Tibial artery (tissue), 4 donors: ENCODE measurements around the gene ISYNA1.

Experiments
- DNase-seq, 2 donors: peaks; one replicate each; pipeline ENCODE4 v3.0.0-alpha.2; 2019
- H3K27ac ChIP-seq, 2 donors: fragments of 200-600 bp; sonication (generic) in 1 of 2; 1 replicate in 1 of 2; 2 replicates in 1 of 2; pipeline ENCODE4 v1.5.1; 2018 to 2019; ENCODE audit warnings: mild to moderate bottlenecking in 1 of 2
- H3K27me3 ChIP-seq, 2 donors: fragments of 200-600 bp; sonication (generic) in 1 of 2; one replicate each; pipeline versions ENCODE4 v1.5.1 to v1.6.0; 2016 to 2019
- H3K36me3 ChIP-seq, 3 donors: fragments of 200-600 bp; sonication (generic) in 2 of 3; one replicate each; pipeline ENCODE4 v1.5.1; 2016 to 2019; ENCODE audit warnings: mild to moderate bottlenecking in 2 of 3
- H3K4me1 ChIP-seq, 4 donors: fragments of 200-600 bp; sonication (generic) in 2 of 4; 1 replicate in 3 of 4; 2 replicates in 1 of 4; pipeline ENCODE4 v1.5.1; 2016 to 2019
- H3K4me3 ChIP-seq, 2 donors: fragments of 200-600 bp; sonication (generic) in 1 of 2; 1 replicate in 1 of 2; 2 replicates in 1 of 2; pipeline ENCODE4 v1.5.1; 2018 to 2019; ENCODE audit warnings: mild to moderate bottlenecking in 2 of 2
- H3K9me3 ChIP-seq, 3 donors: fragments of 200-600 bp; sonication (generic) in 1 of 3; one replicate each; pipeline ENCODE4 v1.5.1; 2016 to 2019
- CTCF ChIP-seq, 2 experiments: fragments of 200-600 bp in 1 of 2; fragments of 450-650 bp in 1 of 2; IDR thresholded peaks; one replicate each; pipeline ENCODE4 v1.5.1; 2017 to 2019; ENCODE audit warnings: antibody characterized with exemption in 2 of 2, mild to moderate bottlenecking in 1 of 2, moderate library complexity in 1 of 2
- intact Hi-C: fragments of 100-400 bp; cut with DNase I; formaldehyde crosslinking; loops from one replicate; pipeline ENCODE4 v1.15.0; 2023; ENCODE audit warnings: low total_unique reads

The ISYNA1 gene

DNA sequence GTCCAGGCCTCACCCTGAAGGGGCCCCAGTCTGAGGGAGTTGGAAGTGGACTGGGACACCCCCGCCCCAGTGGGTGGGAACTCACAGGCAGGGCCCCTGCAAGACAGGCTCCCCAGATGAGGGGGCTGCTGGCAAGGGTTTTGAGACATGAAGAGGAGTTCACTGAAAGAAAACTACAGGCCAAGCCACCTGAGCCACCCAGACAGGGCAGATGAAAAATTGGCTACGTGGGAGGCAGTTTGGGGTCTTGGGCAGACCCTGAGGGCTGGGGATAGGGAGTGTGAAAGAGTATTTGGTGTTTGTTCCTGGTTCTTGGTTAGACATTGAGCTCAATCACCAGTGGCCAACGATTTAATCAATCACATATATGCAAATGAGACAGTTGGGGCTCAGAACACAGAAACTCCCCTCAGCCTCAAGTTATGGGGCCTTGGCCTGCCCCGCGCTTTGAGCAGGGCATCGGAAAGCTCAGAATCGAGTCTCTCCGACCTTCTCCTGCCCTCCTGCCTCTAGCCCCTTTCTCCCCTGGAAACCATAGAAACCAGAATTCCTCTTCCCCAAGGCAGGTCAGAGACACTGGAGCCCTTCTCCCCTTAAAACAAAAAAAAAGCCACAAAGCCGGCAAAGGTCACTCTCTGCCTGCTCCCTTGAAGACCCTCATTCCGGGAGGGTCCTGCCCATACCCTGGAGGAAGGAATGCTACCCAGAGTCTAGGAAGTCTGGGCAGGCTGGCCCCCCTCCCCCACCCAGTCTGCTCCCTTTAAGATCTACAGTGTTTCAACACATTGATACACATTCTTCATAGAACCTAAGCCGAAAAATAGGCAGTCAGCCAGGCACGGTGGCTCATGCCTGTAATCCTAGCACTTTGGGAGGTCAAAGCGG, 1.3 kb upstream of the ISYNA1 start:
- Histone ChIP-seq H3K27ac (peak overlapping the region; percentile 66 to 76), H3K4me3 (no peak overlapping the region), H3K4me1 (peaks cover 0 to 39% (median 33%) of the 10 kb centered on the region in 4 donors), H3K9me3 (no peaks in the 10 kb centered on the region), H3K27me3 (peaks cover 0 to 5% of the 10 kb centered on the region in 2 donors), H3K36me3 (peaks cover 14 to 44% (median 25%) of the 10 kb centered on the region in 3 donors)
- intact Hi-C loops, result no loop called here
- no peak for TF ChIP-seq CTCF (IDR thresholded peaks at IDR 0.05)
- DNase-seq, result no peak

- Histone ChIP-seq H3K4me1 (peaks cover 0 to 45% (median 40%) of the 10 kb centered on the region in 4 donors), H3K4me3 (peak overlapping the region; percentile 58 to 65), H3K36me3 (peaks cover 6 to 36% (median 17%) of the 10 kb centered on the region in 3 donors), H3K27ac (peak overlapping the region; percentile 66 to 76), H3K9me3 (no peaks in the 10 kb centered on the region), H3K27me3 (peaks cover 0 to 5% of the 10 kb centered on the region in 2 donors)
- no peak for TF ChIP-seq CTCF (IDR thresholded peaks at IDR 0.05)
- intact Hi-C loops, result no loop called here
- DNase-seq, result peak in 1 of 2 donors; percentile 87
Measured at GRCh38 chr19:18438331-18439024, 545 bp upstream of the ISYNA1 start.

- no peak for TF ChIP-seq CTCF (IDR thresholded peaks at IDR 0.05)
- peaks cover 0 to 9% of the 10 kb centered on the region in 2 donors for H3K27me3 ChIP-seq
- peaks cover 0 to 54% (median 46%) of the 10 kb centered on the region in 4 donors for H3K4me1 ChIP-seq
- peak overlapping the region; percentile 58 to 65 for H3K4me3 ChIP-seq
- peak overlapping the region; percentile 66 to 76 for H3K27ac ChIP-seq
- H3K9me3 ChIP-seq, result no peaks in the 10 kb centered on the region
- intact Hi-C loops, result no loop called here
- peaks cover 5 to 29% (median 15%) of the 10 kb centered on the region in 3 donors for H3K36me3 ChIP-seq
- DNase-seq, result peak; percentile 57 to 90
Measured at GRCh38 chr19:18436671-18437490, 1.1 kb downstream of the ISYNA1 start.

DNA sequence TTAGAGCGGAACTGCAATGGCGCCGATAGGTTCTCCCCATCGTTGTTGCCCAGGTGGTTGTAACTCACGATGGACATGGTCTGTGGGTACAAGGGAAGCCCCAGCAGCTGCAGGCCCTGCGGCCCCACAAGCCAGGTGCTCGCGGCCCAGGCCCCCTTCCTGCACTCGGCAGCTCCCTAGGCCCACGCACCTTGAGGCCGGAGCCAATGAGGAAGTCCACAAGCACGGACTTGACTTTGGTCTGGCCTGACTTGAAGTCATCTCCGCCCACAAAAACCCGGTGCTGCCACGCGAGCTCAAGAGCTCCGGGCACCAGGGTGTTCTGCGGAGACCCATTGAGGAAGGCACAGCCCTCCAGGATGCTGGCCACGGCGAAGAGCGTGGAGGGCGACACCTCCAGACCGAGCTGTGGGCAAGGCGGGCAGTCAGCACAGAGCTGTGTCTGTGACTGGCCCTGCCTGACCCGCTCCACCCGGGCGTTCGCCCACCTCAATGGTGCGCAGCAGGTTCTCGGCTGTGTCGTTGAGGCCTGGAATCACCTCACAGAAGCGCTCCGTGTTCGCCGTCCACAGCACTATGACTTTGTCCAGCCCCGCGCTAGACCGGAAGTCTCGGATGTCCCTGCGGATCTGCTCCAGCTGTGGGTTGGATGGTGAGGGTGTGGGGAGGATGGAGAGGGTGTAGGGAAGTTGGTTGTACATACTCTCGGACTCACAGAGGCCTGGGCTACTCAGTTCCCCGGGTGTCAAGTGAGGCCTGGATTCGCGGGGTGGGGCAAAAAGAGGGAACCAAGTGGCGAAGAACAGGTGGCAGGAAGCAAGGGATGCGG, 1.9 kb downstream of the ISYNA1 start:
- no peak for DNase-seq
- peak overlapping the region in 1 of 2 donors; percentile 76 for H3K27ac ChIP-seq
- no peak for TF ChIP-seq CTCF (IDR thresholded peaks at IDR 0.05)
- no peaks in the 10 kb centered on the region for H3K9me3 ChIP-seq
- peaks cover 5 to 23% (median 15%) of the 10 kb centered on the region in 3 donors for H3K36me3 ChIP-seq
- H3K4me1 ChIP-seq, result peaks cover 0 to 54% (median 46%) of the 10 kb centered on the region in 4 donors
- intact Hi-C loops, result no loop called here
- H3K4me3 ChIP-seq, result peak overlapping the region in 1 of 2 donors; percentile 58
- H3K27me3 ChIP-seq, result peaks cover 0 to 10% of the 10 kb centered on the region in 2 donors
